Measurements from ENCODE around the gene PLA2G4E.

Gene PLA2G4E

GRCh38 chr15:42020713-42021273 is at the start of gene PLA2G4E:
Gene PLA2G4E, minus strand, starts transcription at chr15:42021042. Its CDS starts 12 bp downstream, at chr15:42021030.
- no peak for DNase-seq (ENCODE audit: low spot score)

GRCh38 chr15:42070279-42070975 is 49.6 kb upstream of the PLA2G4E start:
- no peak for DNase-seq (ENCODE audit: low spot score)

- DNase-seq (ENCODE audit: low spot score): no peak
Observed at GRCh38 chr15:42069496-42070278, 48.8 kb upstream of the PLA2G4E start.

GRCh38 chr15:42069025-42069424 is 48.2 kb upstream of the PLA2G4E start:
- no peak for DNase-seq (ENCODE audit: low spot score)

GRCh38 chr15:42068601-42069000 is 47.8 kb upstream of the PLA2G4E start:
- no peak for DNase-seq (ENCODE audit: low spot score)

- DNase-seq (ENCODE audit: low spot score): no peak
Observed at GRCh38 chr15:42066764-42067415, 46.0 kb upstream of the PLA2G4E start.

- DNase-seq (ENCODE audit: low spot score): no peak
Observed at GRCh38 chr15:42065468-42065867, 44.6 kb upstream of the PLA2G4E start.

- DNase-seq (ENCODE audit: low spot score): no peak
Observed at GRCh38 chr15:42065033-42065432, 44.2 kb upstream of the PLA2G4E start.

- no peak for DNase-seq (ENCODE audit: low spot score)
Observed at GRCh38 chr15:42064271-42064670, 43.4 kb upstream of the PLA2G4E start.

- DNase-seq (ENCODE audit: low spot score): no peak
Observed at GRCh38 chr15:42063122-42063848, 42.4 kb upstream of the PLA2G4E start.

GRCh38 chr15:42062284-42062806 is 41.5 kb upstream of the PLA2G4E start:
- DNase-seq (ENCODE audit: low spot score): no peak

- no peak for DNase-seq (ENCODE audit: low spot score)
Observed at GRCh38 chr15:42060797-42061196, 40.0 kb upstream of the PLA2G4E start.

- DNase-seq (ENCODE audit: low spot score): no peak
Observed at GRCh38 chr15:42060477-42060763, 39.6 kb upstream of the PLA2G4E start.

GRCh38 chr15:42059661-42060476 is 39.0 kb upstream of the PLA2G4E start:
- peak; percentile 65 for DNase-seq (ENCODE audit: low spot score)

- no peak for DNase-seq (ENCODE audit: low spot score)
Observed at GRCh38 chr15:42058791-42059190, 37.9 kb upstream of the PLA2G4E start.

GRCh38 chr15:42057799-42058646 is 37.2 kb upstream of the PLA2G4E start:
- DNase-seq (ENCODE audit: low spot score): no peak

GRCh38 chr15:42056934-42057798 is 36.3 kb upstream of the PLA2G4E start:
- peak; percentile 55 for DNase-seq (ENCODE audit: low spot score)

GRCh38 chr15:42053914-42054313 is 33.1 kb upstream of the PLA2G4E start:
- DNase-seq (ENCODE audit: low spot score): no peak

- no peak for DNase-seq (ENCODE audit: low spot score)
Observed at GRCh38 chr15:42053010-42053409, 32.2 kb upstream of the PLA2G4E start.
